ENCODE measurements around the gene CAMK2G. TPM values are rescaled to one million over a fixed set of nuclear protein-coding genes. Genes with fewer than 3 reads are reported as not detected.
A peak's percentile ranks its signal among the peaks of the same experiment; 100 is the strongest.

The CAMK2G gene
- total RNA-seq, 2 experiments from 2014 or later: 34.4 to 38.4 TPM

- Histone ChIP-seq H3K27ac (ENCODE audit: low read depth in 1 of 2, low read length in 2 of 2) (no peak overlapping the region), H3K36me3 (ENCODE audit: insufficient read depth, low read length) (no peaks in the 10 kb centered on the region), H3K9me3 (ENCODE audit: control insufficient read depth in 1 of 2, insufficient read depth in 1 of 2, low read length in 2 of 2) (peaks cover 0 to 3% of the 10 kb centered on the region in 2 experiments), H3K27me3 (ENCODE audit: control insufficient read depth in 1 of 2, insufficient read depth in 2 of 2, low read length in 2 of 2) (peaks cover 27 to 49% of the 10 kb centered on the region in 2 experiments), H3K4me3 (ENCODE audit: low read length) (no peak overlapping the region), H3K4me1 (ENCODE audit: insufficient read depth, low read length) (peaks cover 35% of the 10 kb centered on the region)
- H3K27me3 Mint-ChIP-seq: peaks cover 76% of the 10 kb centered on the region
- H3K4me3 Mint-ChIP-seq: peak overlapping the region; percentile 2
- DNase-seq (peak in 2 of 14 experiments; percentile 57 to 67), ATAC-seq (ENCODE audit: poor library complexity) (no peak)
- TF ChIP-seq CTCF (IDR thresholded peaks at IDR 0.05): no peak
- no peaks in the 10 kb centered on the region for H3K36me3 Mint-ChIP-seq (ENCODE audit: low read depth)
- H3K27ac Mint-ChIP-seq: no peak overlapping the region
- ChIA-PET POLR2A (no interaction called here), CTCF (interaction anchor here (0.7 to 1.6 kb wide), 2 partner anchors 22 to 33 kb away, joined by 3 to 4 read pairs; no protein-coding TSS in a partner anchor)
- intact Hi-C loops (cut with DNase I, micrococcal nuclease): no loop called here
- peaks cover 33% of the 10 kb centered on the region for H3K4me1 Mint-ChIP-seq (ENCODE audit: low read depth)
- no peaks in the 10 kb centered on the region for H3K9me3 Mint-ChIP-seq
Observed at GRCh38 chr10:73907841-73908517, 33.6 kb upstream of the CAMK2G start.

- H3K27me3 Mint-ChIP-seq: peaks cover 72% of the 10 kb centered on the region
- Histone ChIP-seq H3K27me3 (ENCODE audit: control insufficient read depth in 1 of 2, insufficient read depth in 2 of 2, low read length in 2 of 2) (peaks cover 25 to 47% of the 10 kb centered on the region in 2 experiments), H3K9me3 (ENCODE audit: control insufficient read depth in 1 of 2, insufficient read depth in 1 of 2, low read length in 2 of 2) (peaks cover 0 to 3% of the 10 kb centered on the region in 2 experiments), H3K36me3 (ENCODE audit: insufficient read depth, low read length) (no peaks in the 10 kb centered on the region), H3K4me1 (ENCODE audit: insufficient read depth, low read length) (peaks cover 33% of the 10 kb centered on the region), H3K4me3 (ENCODE audit: low read length) (no peak overlapping the region), H3K27ac (ENCODE audit: low read depth in 1 of 2, low read length in 2 of 2) (no peak overlapping the region)
- no peaks in the 10 kb centered on the region for H3K36me3 Mint-ChIP-seq (ENCODE audit: low read depth)
- DNase-seq (peak in 2 of 14 experiments; percentile 39 to 50), ATAC-seq (ENCODE audit: poor library complexity) (no peak)
- H3K4me3 Mint-ChIP-seq: no peak overlapping the region
- ChIA-PET POLR2A (no interaction called here), CTCF (no interaction called here)
- no peaks in the 10 kb centered on the region for H3K9me3 Mint-ChIP-seq
- TF ChIP-seq CTCF (IDR thresholded peaks at IDR 0.05): no peak
- H3K27ac Mint-ChIP-seq: no peak overlapping the region
- peaks cover 30% of the 10 kb centered on the region for H3K4me1 Mint-ChIP-seq (ENCODE audit: low read depth)
- intact Hi-C loops (cut with DNase I, micrococcal nuclease): no loop called here
Observed at GRCh38 chr10:73906524-73907447, 32.4 kb upstream of the CAMK2G start.

GRCh38 chr10:73905256-73906020 is 31.1 kb upstream of the CAMK2G start:
- H3K9me3 ChIP-seq (ENCODE audit: control insufficient read depth in 1 of 2, insufficient read depth in 1 of 2, low read length in 2 of 2): no peaks in the 10 kb centered on the region
- H3K27me3 Mint-ChIP-seq: peaks cover 66% of the 10 kb centered on the region

More at GRCh38 chr10:73905256-73906020, 31.1 kb upstream of the CAMK2G start:
- Histone ChIP-seq H3K4me3 (ENCODE audit: low read length) (no peak overlapping the region), H3K4me1 (ENCODE audit: insufficient read depth, low read length) (peaks cover 21% of the 10 kb centered on the region), H3K36me3 (ENCODE audit: insufficient read depth, low read length) (no peaks in the 10 kb centered on the region), H3K27me3 (ENCODE audit: control insufficient read depth in 1 of 2, insufficient read depth in 2 of 2, low read length in 2 of 2) (peaks cover 17 to 37% of the 10 kb centered on the region in 2 experiments), H3K27ac (ENCODE audit: low read depth in 1 of 2, low read length in 2 of 2) (no peak overlapping the region)
- intact Hi-C loops (cut with DNase I, micrococcal nuclease): no loop called here
- no peaks in the 10 kb centered on the region for H3K36me3 Mint-ChIP-seq (ENCODE audit: low read depth)
- CTCF ChIA-PET: interaction anchor here (1.4 kb wide), 1 partner anchor 35 kb away, joined by 3 read pairs; no protein-coding TSS in a partner anchor
- no peaks in the 10 kb centered on the region for H3K9me3 Mint-ChIP-seq
- DNase-seq (peak in 2 of 14 experiments; percentile 36 to 39), ATAC-seq (ENCODE audit: poor library complexity) (no peak)
- no peak for TF ChIP-seq CTCF (IDR thresholded peaks at IDR 0.05)
- H3K27ac Mint-ChIP-seq: no peak overlapping the region
- H3K4me3 Mint-ChIP-seq: no peak overlapping the region
- POLR2A ChIA-PET: no interaction called here
- H3K4me1 Mint-ChIP-seq (ENCODE audit: low read depth): peaks cover 19% of the 10 kb centered on the region

Data from CD4-positive, alpha-beta T cell (primary cell).